Hematopoietic multipotent progenitor cell treated with erythropoietin and hydrocortisone succinate and interleukin-3 and kit ligand, for 4 days (in vitro differentiated cells): ENCODE data around the gene MAOB.

Experiments
- DNase-seq: peaks from one replicate; pipeline ENCODE4 v3.0.0-alpha.2; 2015

The MAOB gene

DNA sequence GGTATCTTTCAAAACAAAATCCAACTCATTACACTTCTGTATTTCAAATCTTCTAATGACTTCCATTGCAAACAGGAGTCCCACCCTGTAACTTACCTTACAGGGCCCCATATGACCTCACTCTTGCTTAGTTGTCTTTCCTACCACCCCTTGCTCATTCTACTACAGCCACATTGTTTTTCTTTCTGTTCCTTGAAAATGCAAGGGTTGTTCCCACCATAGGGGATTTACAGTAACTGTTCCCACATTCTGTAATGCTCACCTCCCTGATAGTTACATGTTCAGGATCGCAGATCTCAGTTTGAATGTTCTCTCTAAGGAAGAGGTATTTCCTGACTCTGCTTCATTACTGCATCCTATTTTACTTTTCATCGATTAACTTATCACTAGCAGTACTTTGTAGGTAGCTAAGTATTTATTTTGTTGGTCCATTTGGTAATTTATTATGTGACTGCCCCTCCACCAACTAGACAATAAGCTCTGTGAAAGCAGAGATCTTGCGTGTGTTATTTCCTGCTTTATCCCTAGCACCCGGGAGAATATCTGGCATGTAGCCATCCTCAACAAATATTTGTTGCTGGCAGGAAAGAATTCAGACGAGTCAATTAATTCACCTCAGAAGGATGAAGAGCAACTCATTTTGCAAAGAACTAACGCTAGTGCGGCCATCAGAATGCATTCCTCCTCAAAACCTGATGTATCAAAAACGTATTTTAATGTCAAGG, 21.4 kb downstream of the MAOB start:
- no peak for DNase-seq

DNA sequence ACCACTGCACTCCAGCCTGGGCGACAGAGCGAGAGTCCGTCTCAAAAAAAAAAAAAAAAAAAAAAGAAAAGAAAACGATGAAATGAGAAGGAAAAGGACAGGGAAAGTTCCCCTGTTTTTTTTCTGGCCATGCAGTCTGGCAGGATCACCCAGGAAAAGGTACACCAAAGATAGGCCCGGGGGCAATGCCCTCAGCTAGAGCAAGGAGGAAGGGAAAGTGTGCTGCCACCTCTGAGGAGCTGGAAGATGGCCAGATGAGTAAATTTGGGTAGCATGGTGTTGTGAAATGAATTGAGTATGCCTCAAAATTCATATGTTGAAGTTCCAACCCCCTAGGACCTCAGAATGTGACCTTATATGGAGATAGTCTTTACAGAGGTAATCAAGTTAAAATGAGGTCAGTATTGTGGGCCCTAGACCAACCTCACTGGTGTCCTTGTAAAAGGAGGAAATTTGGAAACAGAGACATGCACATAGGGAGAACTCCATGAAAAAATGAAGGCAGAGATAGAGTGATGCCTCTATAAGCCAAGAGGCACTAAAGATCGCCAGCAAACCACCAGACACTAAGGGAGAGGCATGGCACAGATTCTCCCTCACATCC, 28.9 kb downstream of the MAOB start:
- DNase-seq = no peak

- no peak for DNase-seq
These were observed 31.6 kb downstream of the MAOB start for GRCh38 chrX:43850629-43851028.

- DNase-seq = no peak
These were observed 33.1 kb downstream of the MAOB start for GRCh38 chrX:43849173-43849572.

GRCh38 chrX:43847352-43847751, 34.9 kb downstream of the MAOB start:
- no peak for DNase-seq

DNA sequence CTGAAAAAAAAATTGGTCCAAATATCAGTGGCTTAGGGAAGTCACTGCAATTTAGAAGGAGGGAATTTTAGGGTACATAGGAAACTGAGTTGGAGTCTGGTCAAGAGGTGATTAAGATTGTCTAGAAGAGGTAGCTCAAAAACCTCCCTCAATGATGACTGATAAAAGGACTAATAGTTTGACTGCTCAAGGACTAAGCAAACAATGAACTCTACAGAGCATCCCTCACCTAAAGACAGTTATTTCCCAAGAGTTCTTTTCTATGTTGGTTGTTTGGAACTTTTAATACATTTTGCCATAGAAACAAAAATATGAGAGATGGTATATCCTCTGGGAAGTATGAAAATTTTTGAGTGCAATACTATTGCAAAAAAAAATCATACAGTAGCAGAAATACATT, 35.7 kb downstream of the MAOB start:
- DNase-seq = no peak

GRCh38 chrX:43845776-43846175, 36.5 kb downstream of the MAOB start:
- DNase-seq = no peak

- no peak for DNase-seq
These were observed 42.0 kb downstream of the MAOB start for GRCh38 chrX:43840265-43840664.

DNA sequence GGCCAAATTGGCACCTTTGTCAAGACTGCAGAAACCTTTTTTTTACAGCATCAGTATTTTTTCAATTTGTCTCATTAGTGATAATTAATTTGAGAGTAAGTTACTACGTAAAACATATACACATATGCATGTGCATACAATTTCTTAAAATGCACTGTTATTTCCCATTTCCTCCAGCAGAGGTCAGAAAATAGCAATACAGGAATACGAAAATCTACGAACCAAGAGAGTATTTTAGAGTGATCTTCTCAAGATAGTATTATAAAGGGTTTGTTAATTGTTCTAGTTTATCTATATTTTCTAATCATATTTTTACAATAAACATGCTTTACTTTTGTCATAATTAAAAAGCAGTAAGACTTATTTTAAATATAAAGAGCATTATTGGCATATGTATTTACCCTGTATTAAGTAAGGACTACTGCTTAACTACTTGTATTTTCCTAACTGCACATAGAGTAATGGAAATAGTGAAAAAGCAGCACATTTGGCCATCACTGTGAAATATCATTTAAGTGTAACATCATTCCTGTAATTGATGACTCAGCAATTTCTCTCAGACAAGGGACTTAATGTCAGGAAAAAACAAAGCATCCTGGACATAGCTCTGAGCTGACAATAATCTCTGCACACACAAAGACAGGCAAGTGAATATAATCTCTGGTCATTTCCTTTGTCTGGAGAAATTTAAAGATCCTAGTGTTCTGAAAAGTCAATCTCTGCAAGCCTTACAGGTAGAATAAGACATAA, 45.6 kb downstream of the MAOB start:
- peak; percentile 50 for DNase-seq

GRCh38 chrX:43835559-43835958, 46.7 kb downstream of the MAOB start:
- peak; percentile 21 for DNase-seq

DNA sequence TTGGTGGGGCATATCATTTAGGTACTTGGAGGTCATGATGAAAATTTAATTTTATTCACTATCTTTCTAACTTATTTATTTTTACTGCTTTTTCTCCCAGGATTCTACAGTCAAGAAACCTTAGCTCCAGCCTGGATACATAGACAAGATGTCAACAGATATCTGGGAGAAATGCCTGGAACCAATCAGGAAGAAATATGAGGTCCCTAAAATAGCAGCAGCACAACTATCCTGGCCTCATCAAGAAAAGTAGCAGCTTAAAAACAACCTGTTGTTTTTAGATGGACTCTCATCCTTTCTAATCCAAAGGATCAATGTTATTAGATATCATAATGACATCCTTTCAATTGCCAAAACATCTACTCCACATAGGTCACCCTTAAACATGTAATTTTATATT, 54.5 kb downstream of the MAOB start:
- no peak for DNase-seq

GRCh38 chrX:43822014-43822413, 60.2 kb downstream of the MAOB start:
- no peak for DNase-seq

DNA sequence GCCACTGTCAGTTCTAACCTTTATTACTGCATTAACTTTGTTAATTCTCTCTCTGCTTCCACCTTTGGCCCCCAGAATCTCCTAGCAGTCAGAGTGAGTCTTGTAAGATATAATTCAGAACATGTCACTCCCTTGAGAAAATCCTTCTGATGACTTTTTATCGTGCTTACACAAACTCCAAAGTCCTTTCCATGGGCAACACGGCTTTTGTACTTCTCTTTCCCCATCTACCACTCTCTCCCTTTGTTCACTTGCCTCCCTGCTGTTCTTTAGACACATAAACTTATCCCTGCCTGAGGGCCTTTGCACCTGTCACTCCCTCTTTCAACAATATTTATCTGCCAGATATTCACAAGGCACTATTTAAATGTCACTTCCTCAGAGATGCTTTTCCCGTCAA, 64.8 kb downstream of the MAOB start:
- DNase-seq = no peak

DNA sequence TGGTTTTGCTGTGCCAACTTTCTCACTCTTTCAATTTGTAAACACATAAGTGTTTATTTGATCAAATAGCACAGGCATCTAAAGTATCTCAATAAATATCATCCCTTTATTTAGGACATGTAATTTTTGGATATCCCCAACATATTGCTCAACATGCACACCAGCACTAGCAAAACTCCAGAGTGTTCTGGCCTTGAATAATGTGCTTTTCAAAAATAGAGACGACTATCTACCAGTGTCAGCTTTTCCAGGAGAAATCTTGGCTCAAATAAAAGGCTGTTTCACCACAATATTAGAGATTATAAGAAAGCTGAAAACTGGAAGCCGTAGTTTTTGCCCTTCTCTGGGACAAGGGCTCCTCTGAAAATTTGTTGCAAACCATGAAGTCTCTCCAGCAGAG, 67.0 kb downstream of the MAOB start:
- no peak for DNase-seq

DNA sequence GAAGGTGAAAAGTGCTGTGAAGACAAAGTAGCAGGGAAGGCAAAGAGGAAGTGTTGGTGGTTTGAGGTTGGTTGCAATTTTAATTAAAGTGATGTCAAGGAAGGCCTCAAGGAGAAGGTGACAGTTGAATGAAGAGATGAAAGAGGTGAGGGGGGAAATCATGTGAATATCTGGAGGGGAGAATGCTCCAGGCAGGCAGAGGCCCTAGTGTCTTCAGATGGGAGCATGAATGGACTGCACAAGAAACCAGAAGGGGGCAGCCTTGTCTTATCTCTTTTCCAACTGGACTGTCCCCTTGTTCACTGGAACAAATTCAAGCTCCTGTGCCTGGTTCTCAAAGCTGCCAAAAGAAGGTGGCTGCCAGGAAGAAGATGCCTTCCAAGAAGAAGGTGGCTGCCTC, 68.4 kb downstream of the MAOB start:
- peak; percentile 22 for DNase-seq

- no peak for DNase-seq
These were observed 68.9 kb downstream of the MAOB start for GRCh38 chrX:43813319-43813718.

GRCh38 chrX:43809463-43809862, 72.8 kb downstream of the MAOB start:
- DNase-seq = no peak

- no peak for DNase-seq
These were observed 74.0 kb downstream of the MAOB start for GRCh38 chrX:43808231-43808630.

DNA sequence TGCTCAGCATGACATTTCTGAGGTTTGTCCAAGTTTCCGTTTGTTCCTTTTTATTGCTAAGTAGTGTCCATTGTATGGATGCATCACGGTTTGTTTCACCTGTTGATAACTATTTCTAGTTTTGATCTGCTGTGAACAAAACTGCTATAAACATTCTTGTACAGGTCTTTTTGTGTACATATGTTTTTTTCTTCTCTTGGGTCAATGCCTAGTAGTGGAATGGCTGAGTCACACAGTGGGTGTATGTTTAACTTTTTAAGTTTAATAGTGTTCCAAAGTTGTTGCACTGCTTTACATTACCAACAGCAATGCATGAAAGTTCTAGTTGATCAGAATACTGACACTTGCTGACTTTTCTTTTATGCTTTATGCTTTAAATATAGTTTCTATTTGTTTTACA, 76.7 kb downstream of the MAOB start:
- no peak for DNase-seq

GRCh38 chrX:43804021-43804420, 78.2 kb downstream of the MAOB start:
- DNase-seq = no peak

- DNase-seq = no peak
These were observed 96.2 kb downstream of the MAOB start for GRCh38 chrX:43785930-43786591.

- no peak for DNase-seq
These were observed 124.2 kb downstream of the MAOB start for GRCh38 chrX:43758044-43758443.

DNA sequence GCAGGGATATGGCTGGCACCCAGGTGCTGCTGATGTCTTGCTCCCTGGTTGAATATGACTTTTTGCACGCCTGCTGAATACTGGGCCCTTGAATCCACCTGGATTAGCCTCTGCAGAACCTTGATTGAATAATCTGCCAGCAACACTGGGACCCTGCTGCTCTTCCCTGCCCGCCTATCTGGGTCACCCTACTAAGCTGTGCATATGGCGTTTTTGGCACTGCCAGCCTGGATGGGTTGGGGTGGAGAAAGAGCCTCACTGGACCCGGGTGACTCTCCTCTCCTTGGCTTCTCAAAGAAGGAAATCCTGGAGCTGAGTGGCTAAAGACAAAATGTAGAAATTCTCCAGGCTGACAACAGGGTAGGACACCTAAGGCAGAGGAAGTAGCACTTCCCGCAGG, 126.2 kb downstream of the MAOB start:
- DNase-seq = no peak

- no peak for DNase-seq
These were observed 128.6 kb downstream of the MAOB start for GRCh38 chrX:43753637-43754036.
